Epidermal melanocyte (primary cell): ENCODE measurements around the gene DAW1.
"Not testable (repeated sequence)": the region's sequence is repeated elsewhere in the genome, so short reads cannot be mapped to it uniquely, and the experiment has no call there.

Experiments used
- DNase-seq: peaks from one replicate; pipeline ENCODE4 v3.0.0; 2011; ENCODE audit warnings: low spot score; ENCODE audit not compliant: insufficient read length

DAW1 gene

DNA sequence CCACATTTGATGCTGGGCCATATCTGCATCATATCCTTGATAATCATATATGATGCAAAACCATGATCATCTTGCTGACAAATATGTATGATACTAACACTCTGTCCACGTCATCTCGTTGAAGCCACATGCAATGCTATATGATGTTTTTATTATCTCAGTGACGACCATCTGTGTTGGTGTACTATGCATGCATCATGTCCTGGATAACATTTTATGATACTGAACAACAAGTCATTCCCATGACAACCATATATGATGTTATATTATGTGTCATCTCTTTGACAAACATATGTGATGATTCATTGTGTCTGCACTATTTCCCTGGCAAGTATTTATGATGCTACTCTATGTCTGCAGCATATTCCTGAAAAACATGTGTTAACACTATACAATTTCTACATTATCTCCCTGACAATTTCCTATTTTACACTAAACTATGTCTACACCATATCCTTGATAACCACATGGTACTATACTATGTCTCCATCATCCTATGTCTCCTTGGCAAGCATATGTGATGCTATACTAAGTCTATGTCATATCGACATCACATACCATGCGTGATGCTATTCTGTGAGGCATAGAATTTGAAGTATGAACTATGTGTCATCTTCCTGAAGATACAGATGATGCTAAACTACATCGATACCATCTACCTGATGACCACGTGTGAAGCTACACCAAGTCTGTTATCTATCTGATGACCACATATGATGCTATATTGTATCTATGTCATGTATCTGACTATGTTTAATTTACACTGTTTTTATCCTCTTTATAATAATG is 37.0 kb downstream of the DAW1 start:
- DNase-seq, result no peak

DNA sequence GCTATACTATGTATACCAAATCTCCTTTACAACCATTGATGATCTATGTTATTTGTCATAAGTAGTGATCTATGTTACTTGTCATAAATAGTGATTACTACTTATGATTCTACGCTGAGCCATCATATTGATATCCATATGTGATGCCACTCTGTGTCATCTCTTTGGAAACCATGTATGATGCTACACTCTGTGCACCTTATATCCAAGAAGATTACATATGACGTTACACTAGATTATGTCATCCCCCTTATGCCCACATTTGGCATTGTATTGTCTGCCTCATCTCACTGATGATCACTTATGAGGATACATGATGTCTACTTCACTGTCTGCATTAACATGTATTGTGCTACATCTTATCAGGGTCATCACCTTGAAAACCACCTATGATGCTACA is 42.9 kb downstream of the DAW1 start:
- no peak for DNase-seq

DNA sequence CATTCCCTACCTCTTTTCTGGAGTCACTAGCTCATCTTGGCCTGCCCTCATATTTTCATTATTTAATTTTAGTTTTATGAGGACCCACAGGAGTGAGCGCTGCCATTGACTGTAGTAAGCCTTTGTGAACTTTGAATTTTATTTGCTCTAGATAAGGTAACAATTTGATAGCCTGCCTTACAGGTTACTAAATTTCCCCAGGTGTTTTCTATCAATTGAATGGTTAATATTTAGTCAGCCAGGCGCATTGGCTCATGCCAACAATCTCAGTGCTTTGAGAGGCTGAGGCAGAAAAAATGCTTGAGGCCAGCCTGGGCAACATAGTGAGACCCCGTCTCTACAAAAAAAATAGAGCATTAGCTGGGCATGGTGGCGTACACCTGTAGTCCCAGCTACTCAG is 50.2 kb downstream of the DAW1 start:
- DNase-seq, result no peak

DNA sequence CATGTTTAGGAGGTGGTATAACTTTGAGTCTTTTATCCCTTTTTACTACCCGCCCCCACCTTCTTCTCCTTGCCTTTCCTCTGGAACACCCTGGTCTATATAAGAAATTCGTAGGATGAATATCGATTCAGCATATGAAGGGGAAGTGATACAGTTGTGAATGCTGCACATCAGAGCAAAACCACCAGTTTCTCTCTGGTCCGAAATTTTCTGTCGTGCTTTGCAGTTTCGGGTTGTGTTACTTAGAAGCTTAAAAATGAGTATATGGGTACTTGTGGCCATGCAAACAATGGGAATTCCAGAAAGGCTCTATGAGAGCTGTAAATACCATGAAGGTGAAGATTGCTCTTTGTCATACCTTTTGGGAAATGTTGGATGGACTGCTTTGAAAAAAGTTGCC is 60.6 kb downstream of the DAW1 start:
- no peak for DNase-seq

DNA sequence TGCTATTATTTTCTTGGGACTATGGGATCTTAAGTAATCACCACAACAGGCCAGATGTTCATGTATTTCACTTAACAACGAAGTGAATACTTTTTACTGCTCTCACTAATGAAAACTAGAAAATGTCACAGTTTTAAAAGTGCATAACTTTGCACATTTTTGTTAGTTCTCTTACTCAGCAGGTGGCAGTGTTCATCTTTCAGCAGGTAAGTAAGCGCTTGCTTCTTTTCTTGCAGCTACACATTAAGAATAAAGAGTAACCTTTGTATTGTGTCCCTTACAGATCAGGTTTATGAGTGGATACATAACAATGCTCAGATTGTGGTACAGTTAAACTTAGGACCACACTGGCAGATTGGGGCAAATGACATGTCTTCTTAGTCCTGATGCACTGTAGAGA is 61.0 kb downstream of the DAW1 start:
- DNase-seq, result no peak

DNA sequence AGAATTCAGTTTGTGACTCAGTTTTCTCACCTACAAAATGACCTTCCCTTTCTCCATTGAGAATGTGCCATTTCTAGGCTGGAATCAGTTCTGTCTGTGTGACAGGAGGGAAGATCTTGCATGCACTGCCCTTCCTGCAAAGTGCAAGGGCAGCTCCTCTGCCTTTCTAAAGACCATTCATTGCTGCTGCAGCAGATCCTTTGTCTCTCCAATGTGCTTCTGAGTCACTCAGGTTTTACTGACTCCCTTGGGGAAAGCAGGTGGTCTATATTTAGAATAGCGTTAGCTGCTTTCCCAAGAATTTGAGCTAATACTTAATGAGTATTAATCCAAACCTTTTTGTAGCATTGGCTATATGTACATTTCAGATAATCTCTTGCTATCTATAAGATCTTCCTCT is 62.5 kb downstream of the DAW1 start:
- no peak for DNase-seq

DNA sequence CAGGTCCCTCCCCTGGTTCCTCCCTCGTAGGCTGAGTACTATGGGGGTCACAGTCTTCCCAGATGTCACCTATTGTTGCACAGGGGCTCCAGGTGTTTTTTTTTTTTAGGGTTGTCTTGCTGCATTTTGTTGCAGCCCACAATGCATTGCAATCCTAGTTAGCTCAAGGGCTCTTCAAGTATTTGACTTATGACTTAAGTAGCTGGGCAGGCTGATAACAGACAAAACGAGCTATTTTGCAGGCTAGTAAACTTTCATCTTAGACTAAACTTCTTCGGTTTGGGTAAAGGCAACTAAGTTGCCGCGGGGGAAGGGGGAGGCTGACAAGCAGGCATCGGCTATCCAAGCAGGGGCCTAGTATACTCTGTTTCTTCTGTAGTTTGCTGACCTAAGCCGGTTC is 64.8 kb downstream of the DAW1 start:
- not testable (repeated sequence) for DNase-seq

DNA sequence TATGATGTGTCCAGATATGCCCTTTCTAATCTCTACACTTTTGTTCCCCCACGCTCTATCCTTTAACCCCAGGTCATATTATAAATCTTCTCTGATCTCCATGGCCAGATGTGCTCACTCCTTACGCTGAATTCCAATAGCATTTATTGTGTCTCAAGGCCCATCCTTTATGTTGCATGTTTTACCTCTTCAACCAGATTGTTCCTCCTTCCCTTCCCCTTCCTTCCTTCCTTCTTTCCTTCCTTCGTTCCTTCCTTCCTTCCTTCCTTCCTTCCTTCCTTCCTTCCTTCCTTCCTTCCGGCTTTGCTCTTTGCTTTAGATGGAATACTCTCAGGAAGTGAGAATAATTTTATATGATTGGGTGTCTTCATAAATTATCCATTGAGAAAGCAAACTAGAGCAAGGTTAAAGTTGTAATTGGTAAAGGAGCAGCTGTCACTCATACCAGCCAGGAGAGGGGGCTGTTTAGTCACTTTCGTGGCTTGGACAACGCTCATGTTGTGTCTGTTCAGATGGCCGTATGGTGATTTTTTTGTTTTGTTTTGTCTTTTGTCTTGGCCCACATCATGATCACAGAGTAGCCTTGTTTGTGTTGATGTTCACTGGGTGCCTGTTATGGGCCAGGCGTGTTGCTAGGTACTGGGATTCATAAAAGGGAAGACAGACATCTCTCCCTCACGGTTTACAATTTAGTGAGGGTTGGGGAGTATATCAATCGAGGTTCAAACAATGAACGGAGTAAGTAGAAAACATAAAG is 68.0 kb downstream of the DAW1 start:
- DNase-seq, result no peak

DNA sequence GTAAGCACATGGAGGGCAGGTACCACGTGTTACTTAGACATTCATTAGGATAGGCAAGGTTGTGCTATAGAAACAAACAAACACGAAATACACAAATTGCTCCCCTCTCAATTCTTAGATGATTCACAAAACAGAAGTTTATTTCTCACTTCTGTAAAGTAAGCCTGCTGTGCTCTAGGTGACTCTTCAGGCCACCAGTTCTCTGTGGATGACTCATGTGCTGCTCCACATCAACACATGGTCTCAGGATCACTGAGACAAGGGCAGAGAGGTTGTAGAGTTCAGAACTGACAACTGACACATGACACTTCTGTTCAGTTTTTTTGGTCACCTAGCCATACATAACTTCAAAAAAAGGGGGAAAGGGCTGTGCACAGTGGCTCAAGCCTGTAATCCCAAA is 70.6 kb downstream of the DAW1 start:
- DNase-seq, result no peak

DNA sequence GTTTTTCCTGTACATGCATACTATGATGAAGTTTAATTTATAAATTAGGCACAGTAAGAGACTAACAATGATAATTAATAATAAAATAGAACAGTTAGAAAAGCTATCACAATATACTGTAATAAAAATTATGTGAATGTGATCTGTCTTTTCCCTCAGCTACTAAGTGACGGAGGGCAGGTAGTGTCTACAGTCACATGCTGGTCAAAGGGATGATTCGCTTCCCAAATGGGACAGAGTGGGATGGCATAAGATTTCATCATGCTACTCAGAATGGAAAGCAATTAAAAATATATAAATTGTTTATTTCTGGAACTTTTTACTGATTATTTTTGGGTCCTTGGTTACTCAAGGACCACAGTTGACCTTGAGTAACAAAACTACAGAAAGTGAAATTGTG is 71.5 kb downstream of the DAW1 start:
- no peak for DNase-seq

DNA sequence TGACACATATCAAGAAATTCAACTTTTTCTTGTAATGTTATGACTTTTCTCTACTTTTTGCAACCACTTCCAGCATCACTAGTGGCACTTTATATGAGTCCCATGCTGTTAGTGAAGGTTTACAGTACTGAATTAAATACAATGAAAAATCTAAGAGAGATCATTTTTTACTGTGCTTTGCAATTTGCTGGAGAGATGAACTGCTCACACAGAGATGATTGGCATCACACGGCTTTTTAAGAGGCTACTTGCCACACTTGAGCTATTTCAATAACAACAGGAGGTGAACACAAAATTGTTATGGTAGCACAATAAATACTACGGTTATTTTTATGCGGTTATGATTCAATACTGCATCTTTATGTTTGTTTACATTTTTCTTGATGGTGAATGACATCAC is 88.9 kb downstream of the DAW1 start:
- DNase-seq, result no peak

DNA sequence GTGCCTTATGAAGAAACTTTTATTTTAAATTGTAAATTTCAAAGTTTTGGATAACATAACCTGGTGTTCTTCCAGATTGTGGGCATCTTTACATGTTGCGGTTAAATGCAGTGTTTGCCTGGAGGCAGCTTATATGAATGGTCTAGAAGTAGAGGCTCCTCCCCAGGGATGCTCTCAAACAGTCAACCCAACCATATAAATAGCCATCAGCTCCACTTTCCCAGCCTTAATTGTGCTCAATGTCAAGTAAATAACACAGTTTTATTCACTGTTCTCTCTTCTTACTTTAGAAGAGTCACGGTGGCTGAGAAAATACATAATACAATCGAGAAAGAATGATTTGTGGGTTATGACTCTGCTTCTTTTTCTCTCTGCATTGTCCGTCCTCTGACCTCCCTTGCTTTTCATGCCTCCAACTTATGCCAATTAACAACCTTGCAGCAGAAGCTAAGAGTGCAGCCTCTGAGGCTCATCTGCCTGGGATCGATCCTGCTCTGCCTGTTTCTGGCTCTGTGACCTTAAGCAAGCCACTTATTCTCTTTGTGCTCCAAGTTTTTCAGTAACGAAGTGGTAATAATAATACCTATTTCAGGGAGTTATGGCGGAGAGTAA is 100.3 kb downstream of the DAW1 start:
- DNase-seq, result no peak

DNA sequence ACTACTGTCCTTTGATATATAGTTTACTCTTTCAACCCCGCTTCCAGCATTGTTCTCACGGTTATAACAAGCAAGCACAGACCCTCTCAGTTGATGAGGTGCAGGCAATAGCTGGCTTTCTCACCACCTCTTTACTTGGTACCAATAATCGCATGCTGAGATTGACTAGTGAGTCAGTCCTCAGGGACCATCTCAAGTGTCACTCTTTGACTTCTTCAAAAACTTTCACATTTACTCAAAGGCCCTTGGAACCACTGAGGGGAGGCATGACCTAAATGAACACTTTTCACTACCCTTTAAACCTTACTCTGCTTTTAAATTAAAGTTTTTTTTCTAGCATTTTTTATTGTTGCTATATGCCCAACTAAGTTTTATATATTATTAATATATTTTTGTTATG is 101.8 kb downstream of the DAW1 start:
- DNase-seq, result no peak
